ENCODE data around the gene FOXK1. TPM values are rescaled to one million over a fixed set of nuclear protein-coding genes. Genes with fewer than 3 reads are reported as not detected.
A peak's percentile ranks its signal among the peaks of the same experiment; 100 is the strongest.

The FOXK1 gene
- total and polyA plus RNA-seq, 2 of the 13 experiments (the other 11 are each of a cell fraction or from before 2014, with no cell fraction given), result 4.6 to 8.8 TPM

DNA sequence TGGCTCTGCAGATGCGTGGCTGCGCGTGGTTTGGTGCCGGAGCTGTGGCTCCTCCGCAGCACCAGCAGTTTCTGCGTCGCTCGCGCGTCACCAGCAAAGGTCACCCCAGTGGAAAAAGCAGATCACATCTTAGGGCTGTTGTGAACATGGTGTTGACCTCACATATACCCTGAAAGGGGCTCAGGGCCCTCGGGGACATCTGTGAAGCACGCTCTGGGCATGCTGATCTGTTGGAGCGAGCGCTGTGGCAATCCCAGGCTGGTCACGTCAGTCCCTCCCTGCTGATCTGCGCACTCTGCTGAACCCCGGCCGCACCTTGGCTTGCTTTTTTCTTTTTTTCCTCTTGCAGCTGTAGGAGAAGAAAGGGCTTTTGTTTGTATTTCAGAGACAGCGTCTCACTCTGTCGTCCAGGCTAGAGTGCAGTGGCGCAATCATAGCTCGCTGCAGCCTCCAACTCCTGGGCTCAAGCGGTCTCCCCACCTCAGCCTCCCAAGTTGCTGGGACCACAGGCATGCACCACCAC is 60.0 kb downstream of the FOXK1 start (continued):
- TF ChIP-seq ZNF280D (CRISPR knock-in tag; IDR thresholded peaks at IDR 0.05), result no peak
- TF ChIP-seq HOXA7 (CRISPR knock-in tag; IDR thresholded peaks at IDR 0.05), result no peak
- TF ChIP-seq HMGXB4 (CRISPR knock-in tag; IDR thresholded peaks at IDR 0.05; ENCODE audit: borderline replicate concordance in 1 of 2, low read depth in 1 of 2), result 0 out of 4 replicates have a peak, but pooled peaks of 1 of the 2 experiments have one; percentile 18
- TF ChIP-seq KLF6 (CRISPR knock-in tag; IDR thresholded peaks at IDR 0.05), result peak; percentile 50; the same call in 1 of the 2 replicates
- TF ChIP-seq NBN (conservative IDR thresholded peaks at IDR 0.05), result no peak
- TF ChIP-seq YY1 (IDR thresholded peaks at IDR 0.05; ENCODE audit: insufficient read depth, insufficient replicate concordance, low read depth, low read length), result peak; percentile 28
- no peak for TF ChIP-seq LCORL (IDR thresholded peaks at IDR 0.05)
- no peak; the same call in 1 of the 2 replicates for TF ChIP-seq LCORL (CRISPR knock-in tag; IDR thresholded peaks at IDR 0.05)
- no peak for TF ChIP-seq TAF15 (IDR thresholded peaks at IDR 0.05; ENCODE audit: low read depth, low read length, poor library complexity, severe bottlenecking)
- TF ChIP-seq HNRNPK (IDR thresholded peaks at IDR 0.05; ENCODE audit: low read depth, low read length, poor library complexity, severe bottlenecking), result no peak
- no peak for TF ChIP-seq ZNF496 (CRISPR knock-in tag; IDR thresholded peaks at IDR 0.05; ENCODE audit: insufficient replicate concordance)
- no peak for TF ChIP-seq AKAP8 (CRISPR knock-in tag; IDR thresholded peaks at IDR 0.05)
- no peak for TF ChIP-seq ZSCAN29 (CRISPR knock-in tag; conservative IDR thresholded peaks at IDR 0.05)
- 0 out of 2 replicates have a peak, but pooled peaks have one; percentile 51 for TF ChIP-seq NFKBIZ (CRISPR knock-in tag; IDR thresholded peaks at IDR 0.05)
- no peak for TF ChIP-seq ZNF788 (CRISPR knock-in tag; IDR thresholded peaks at IDR 0.05; ENCODE audit: borderline replicate concordance)
- 0 out of 2 replicates have a peak, but pooled peaks have one; percentile 19 for TF ChIP-seq KMT2B (CRISPR knock-in tag; IDR thresholded peaks at IDR 0.05)
- TF ChIP-seq, protein P1, sequence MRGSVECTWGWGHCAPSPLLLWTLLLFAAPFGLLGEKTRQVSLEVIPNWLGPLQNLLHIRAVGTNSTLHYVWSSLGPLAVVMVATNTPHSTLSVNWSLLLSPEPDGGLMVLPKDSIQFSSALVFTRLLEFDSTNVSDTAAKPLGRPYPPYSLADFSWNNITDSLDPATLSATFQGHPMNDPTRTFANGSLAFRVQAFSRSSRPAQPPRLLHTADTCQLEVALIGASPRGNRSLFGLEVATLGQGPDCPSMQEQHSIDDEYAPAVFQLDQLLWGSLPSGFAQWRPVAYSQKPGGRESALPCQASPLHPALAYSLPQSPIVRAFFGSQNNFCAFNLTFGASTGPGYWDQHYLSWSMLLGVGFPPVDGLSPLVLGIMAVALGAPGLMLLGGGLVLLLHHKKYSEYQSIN (CRISPR knock-in tag; IDR thresholded peaks at IDR 0.05; ENCODE audit: borderline replicate concordance), result no peak
- no peak; the same call in 1 of the 2 replicates for TF ChIP-seq HOXA5 (CRISPR knock-in tag; IDR thresholded peaks at IDR 0.05)
- TF ChIP-seq, protein P2, sequence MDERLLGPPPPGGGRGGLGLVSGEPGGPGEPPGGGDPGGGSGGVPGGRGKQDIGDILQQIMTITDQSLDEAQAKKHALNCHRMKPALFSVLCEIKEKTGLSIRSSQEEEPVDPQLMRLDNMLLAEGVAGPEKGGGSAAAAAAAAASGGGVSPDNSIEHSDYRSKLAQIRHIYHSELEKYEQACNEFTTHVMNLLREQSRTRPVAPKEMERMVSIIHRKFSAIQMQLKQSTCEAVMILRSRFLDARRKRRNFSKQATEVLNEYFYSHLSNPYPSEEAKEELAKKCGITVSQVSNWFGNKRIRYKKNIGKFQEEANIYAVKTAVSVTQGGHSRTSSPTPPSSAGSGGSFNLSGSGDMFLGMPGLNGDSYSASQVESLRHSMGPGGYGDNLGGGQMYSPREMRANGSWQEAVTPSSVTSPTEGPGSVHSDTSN (CRISPR knock-in tag; IDR thresholded peaks at IDR 0.05), result no peak
- TF ChIP-seq, protein P3, sequence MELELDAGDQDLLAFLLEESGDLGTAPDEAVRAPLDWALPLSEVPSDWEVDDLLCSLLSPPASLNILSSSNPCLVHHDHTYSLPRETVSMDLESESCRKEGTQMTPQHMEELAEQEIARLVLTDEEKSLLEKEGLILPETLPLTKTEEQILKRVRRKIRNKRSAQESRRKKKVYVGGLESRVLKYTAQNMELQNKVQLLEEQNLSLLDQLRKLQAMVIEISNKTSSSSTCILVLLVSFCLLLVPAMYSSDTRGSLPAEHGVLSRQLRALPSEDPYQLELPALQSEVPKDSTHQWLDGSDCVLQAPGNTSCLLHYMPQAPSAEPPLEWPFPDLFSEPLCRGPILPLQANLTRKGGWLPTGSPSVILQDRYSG (CRISPR knock-in tag; IDR thresholded peaks at IDR 0.05), result no peak
- peak; percentile 97 for TF ChIP-seq ZMYM3 (CRISPR knock-in tag; IDR thresholded peaks at IDR 0.05)
- no peak for TF ChIP-seq ZZZ3 (CRISPR knock-in tag; IDR thresholded peaks at IDR 0.05; ENCODE audit: borderline replicate concordance)

Measured in HepG2 (cell line).